Transverse colon (tissue), 4 donors: ENCODE data around the gene CDH22.

Experiments
- CTCF ChIP-seq, 5 experiments: fragments of 200-600 bp in 3 of 5; fragments of 450-650 bp in 2 of 5; sonication (generic) in 3 of 5; IDR thresholded peaks; 1 replicate in 2 of 5; 2 replicates in 3 of 5; pipeline ENCODE4 v1.5.1; 2016 to 2017; ENCODE audit warnings: antibody characterized with exemption in 5 of 5, inconsistent platforms in 3 of 5, mild to moderate bottlenecking in 2 of 5, moderate library complexity in 1 of 5
- EP300 ChIP-seq: sonication (generic); formaldehyde crosslinking; IDR thresholded peaks from one replicate; pipeline ENCODE4 v1.6.1; 2017; ENCODE audit warnings: antibody characterized with exemption, low read depth
- POLR2A ChIP-seq: fragments of 450-650 bp; IDR thresholded peaks from one replicate; pipeline ENCODE4 v1.6.1; 2016; ENCODE audit warnings: antibody characterized with exemption, mild to moderate bottlenecking, moderate library complexity
- POLR2AphosphoS5 ChIP-seq, 3 donors: sonication (generic); formaldehyde crosslinking; IDR thresholded peaks; one replicate each; pipeline ENCODE4 v1.6.1; 2016; ENCODE audit warnings: antibody characterized with exemption in 3 of 3

GRCh38 chr20:46142124-46142523, 166.2 kb downstream of the CDH22 start:
- TF ChIP-seq CTCF (IDR thresholded peaks at IDR 0.05) (no peak), EP300 (no peak), POLR2A (no peak), POLR2AphosphoS5 (IDR thresholded peaks at IDR 0.05) (no peak)
